B cell (primary cell): ENCODE data around the gene AHCY. TPM values are rescaled to one million over a fixed set of nuclear protein-coding genes. Genes with fewer than 3 reads are reported as not detected.

ENCODE experiments used
- ATAC-seq: fragments of 200-7000 bp; cut with Tn5 transposase; one replicate; pipeline ENCODE4 v1.10.0; 2021; ENCODE audit warnings: low read depth, mild to moderate bottlenecking, moderate number of reproducible peaks, moderate library complexity
- CTCF ChIA-PET: fragments of 350-600 bp; sonication (Branson Sonifier 250); formaldehyde crosslinking; loops from one replicate; lab custom pipeline; 2021; ENCODE audit warnings: antibody characterized with exemption, inconsistent platforms; lab: Charles Lee
- POLR2A ChIA-PET: fragments of 350-600 bp; sonication (Branson Sonifier 250); formaldehyde crosslinking; loops from one replicate; lab custom pipeline; 2021; ENCODE audit warnings: antibody characterized with exemption; lab: Charles Lee
- DNase-seq: peaks from one replicate; pipeline ENCODE4 v3.0.0; 2013
- H2AFZ ChIP-seq: 2 replicates; pipeline ENCODE4 v1.6.1; 2012; ENCODE audit warnings: mild to moderate bottlenecking, low read depth, low read length; ENCODE audit not compliant: insufficient read depth, poor library complexity, severe bottlenecking
- H3K27ac ChIP-seq, 2 donors: 1 replicate in 1 of 2; 2 replicates in 1 of 2; pipeline ENCODE4 v1.5.1; 2012 to 2013; ENCODE audit warnings: low read length in 2 of 2, mild to moderate bottlenecking in 2 of 2, moderate library complexity in 1 of 2
- H3K27me3 ChIP-seq, 4 experiments: fragments of 200-600 bp in 1 of 4; sonication (generic) in 1 of 4; replicated peaks in 1 of 4; 1 replicate in 2 of 4; 2 replicates in 2 of 4; pipeline versions ENCODE4 v1.6.1 to v1.7.0; 2013 to 2016; ENCODE audit warnings: low read length in 3 of 4, mild to moderate bottlenecking in 2 of 4, mixed read lengths in 1 of 4, moderate library complexity in 1 of 4; ENCODE audit not compliant: insufficient read depth in 4 of 4, control insufficient read depth in 3 of 4; ENCODE audit errors: control extremely low read depth in 1 of 4
- H3K36me3 ChIP-seq, 2 experiments: replicated peaks in 1 of 2; 1 replicate in 1 of 2; 2 replicates in 1 of 2; pipeline versions ENCODE4 v1.6.1 to v1.7.1; 2013; ENCODE audit warnings: low read length in 1 of 2; ENCODE audit not compliant: insufficient read depth in 2 of 2, control insufficient read depth in 1 of 2; ENCODE audit errors: control extremely low read depth in 1 of 2, extremely low read depth in 1 of 2
- H3K4me1 ChIP-seq, 2 donors: fragments of 200-600 bp in 1 of 2; sonication (generic) in 1 of 2; 1 replicate in 1 of 2; 2 replicates in 1 of 2; pipeline versions ENCODE4 v1.5.1 to v1.6.1; 2013 to 2017; ENCODE audit warnings: low read length in 2 of 2; ENCODE audit not compliant: control insufficient read depth in 2 of 2, insufficient read depth in 2 of 2
- H3K4me2 ChIP-seq: replicated peaks from 2 replicates; pipeline ENCODE3; 2012; ENCODE audit warnings: mild to moderate bottlenecking, low read depth, low read length; ENCODE audit not compliant: poor library complexity, severe bottlenecking
- H3K4me3 ChIP-seq, 5 experiments: fragments of 200-600 bp in 1 of 5; sonication (generic) in 1 of 5; 1 replicate in 3 of 5; 2 replicates in 2 of 5; pipeline versions ENCODE4 v1.5.1 to v1.7.0; 2011 to 2016; ENCODE audit warnings: low read length in 4 of 5, mild to moderate bottlenecking in 4 of 5, low read depth in 2 of 5, control low read depth in 1 of 5, moderate library complexity in 1 of 5; ENCODE audit not compliant: insufficient read depth in 1 of 5; ENCODE audit errors: control extremely low read depth in 1 of 5, extremely low read depth in 1 of 5
- H3K79me2 ChIP-seq: fragments of 200-600 bp; sonication (generic); one replicate; pipeline ENCODE4 v1.6.0; 2016; ENCODE audit warnings: low read length; ENCODE audit not compliant: control insufficient read depth, insufficient read depth
- H3K9ac ChIP-seq: fragments of 200-600 bp; sonication (generic); 2 replicates; pipeline ENCODE4 v1.6.1; 2017; ENCODE audit warnings: mild to moderate bottlenecking, low read length, moderate library complexity
- H3K9me3 ChIP-seq, 3 donors: one replicate each; pipeline versions ENCODE4 v1.6.1 to v1.7.1; 2013; ENCODE audit warnings: low read length in 2 of 3; ENCODE audit not compliant: control insufficient read depth in 2 of 3, insufficient read depth in 1 of 3; ENCODE audit errors: control extremely low read depth in 1 of 3
- H4K20me1 ChIP-seq: 2 replicates; pipeline ENCODE4 v1.6.0; 2012; ENCODE audit warnings: mild to moderate bottlenecking, low read length; ENCODE audit not compliant: insufficient read depth, control insufficient read depth, poor library complexity, severe bottlenecking
- H3K27ac Mint-ChIP-seq: one replicate; pipeline ENCODE4 v1.8.0; 2021; ENCODE audit warnings: mixed read lengths
- H3K27me3 Mint-ChIP-seq: one replicate; pipeline ENCODE4 v1.8.0; 2021; ENCODE audit warnings: mixed read lengths
- H3K4me1 Mint-ChIP-seq: one replicate; pipeline ENCODE4 v1.8.0; 2021; ENCODE audit warnings: mixed read lengths
- H3K4me3 Mint-ChIP-seq: one replicate; pipeline ENCODE4 v1.8.0; 2021; ENCODE audit warnings: mixed read lengths
- H3K9me3 Mint-ChIP-seq: one replicate; pipeline ENCODE4 v1.8.0; 2022; ENCODE audit warnings: mixed read lengths; ENCODE audit not compliant: insufficient read depth
- EZH2 ChIP-seq: IDR thresholded peaks from 2 replicates; pipeline ENCODE4 v1.6.1; 2012; ENCODE audit warnings: borderline replicate concordance, low read depth, mild to moderate bottlenecking, moderate library complexity, low read length; ENCODE audit not compliant: insufficient read depth, poor library complexity, severe bottlenecking
- WGBS: methylation state at CpG from one replicate; pipeline ENCODE4 v1.1.5; 2013; ENCODE audit warnings: missing lambda C conversion rate; ENCODE audit not compliant: insufficient coverage; 5-methylcytosine and 5-hydroxymethylcytosine counted together
- intact Hi-C: fragments of 100-400 bp; cut with micrococcal nuclease; formaldehyde crosslinking; loops from one replicate; pipeline ENCODE4 v1.10.0; 2022
- polyA plus RNA-seq: library from polyadenylated mRNA; depleted of rRNA; stranded (reverse); fragments of >200 nt; gene quantifications from 2 replicates; pipeline ENCODE4 v1.2.3, GENCODE V29; 2012
- total RNA-seq, 2 donors: library from RNA; stranded (reverse); fragments of 120-200 nt in 1 of 2; gene quantifications; 1 replicate in 1 of 2; 2 replicates in 1 of 2; pipeline versions ENCODE4 v1.2.3 to v1.2.4, GENCODE V29; 2013 to 2022
- TF ChIP-seq, protein P1 (sequence below): fragments of 200-600 bp; IDR thresholded peaks from one replicate; pipeline ENCODE4 v1.8.0; 2022; ENCODE audit warnings: antibody characterized with exemption, mild to moderate bottlenecking

Gene AHCY
- total and polyA plus RNA-seq, 2 donors (not counting 1 experiment from before 2014, with no cell fraction given), result 43.6 to 44.0 TPM

DNA sequence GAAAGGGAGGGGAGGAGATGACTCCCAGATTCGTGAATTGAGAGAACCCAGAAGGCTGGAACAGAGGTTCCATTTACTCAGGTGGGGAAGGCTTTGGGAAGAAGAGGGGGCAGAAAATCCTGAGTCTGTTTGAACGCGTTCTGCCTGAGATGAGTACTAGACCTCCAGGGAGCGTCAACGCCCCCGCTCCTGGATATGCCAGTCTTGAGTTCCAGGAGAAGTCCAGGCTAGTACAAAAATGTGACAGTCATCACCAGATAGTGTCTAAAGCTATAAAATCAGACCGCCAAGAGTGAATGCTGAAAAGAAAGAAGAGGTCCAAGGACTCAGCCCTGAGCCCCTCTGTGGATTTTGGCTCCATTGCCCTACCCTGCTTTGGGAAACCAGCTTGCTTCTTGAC is 8.6 kb downstream of the AHCY start:
- intact Hi-C loops, result no loop called here
- 98% methylated on average over 7 of the region's 7 CpGs for WGBS
- DNase-seq (no peak), ATAC-seq (no peak)
- Histone ChIP-seq H3K9ac (no peak overlapping the region), H3K4me3 (no peak overlapping the region), H2AFZ (no peak overlapping the region), H3K27me3 (no peaks in the 10 kb centered on the region), H3K4me2 (no peak overlapping the region), H3K36me3 (peaks cover 0 to 42% of the 10 kb centered on the region in 2 experiments), H4K20me1 (no peaks in the 10 kb centered on the region), H3K9me3 (no peaks in the 10 kb centered on the region), H3K79me2 (peaks cover 6% of the 10 kb centered on the region), H3K27ac (no peak overlapping the region), H3K4me1 (no peaks in the 10 kb centered on the region)
- H3K27ac Mint-ChIP-seq, result no peak overlapping the region
- no peak for TF ChIP-seq EZH2
- TF ChIP-seq, protein P1, sequence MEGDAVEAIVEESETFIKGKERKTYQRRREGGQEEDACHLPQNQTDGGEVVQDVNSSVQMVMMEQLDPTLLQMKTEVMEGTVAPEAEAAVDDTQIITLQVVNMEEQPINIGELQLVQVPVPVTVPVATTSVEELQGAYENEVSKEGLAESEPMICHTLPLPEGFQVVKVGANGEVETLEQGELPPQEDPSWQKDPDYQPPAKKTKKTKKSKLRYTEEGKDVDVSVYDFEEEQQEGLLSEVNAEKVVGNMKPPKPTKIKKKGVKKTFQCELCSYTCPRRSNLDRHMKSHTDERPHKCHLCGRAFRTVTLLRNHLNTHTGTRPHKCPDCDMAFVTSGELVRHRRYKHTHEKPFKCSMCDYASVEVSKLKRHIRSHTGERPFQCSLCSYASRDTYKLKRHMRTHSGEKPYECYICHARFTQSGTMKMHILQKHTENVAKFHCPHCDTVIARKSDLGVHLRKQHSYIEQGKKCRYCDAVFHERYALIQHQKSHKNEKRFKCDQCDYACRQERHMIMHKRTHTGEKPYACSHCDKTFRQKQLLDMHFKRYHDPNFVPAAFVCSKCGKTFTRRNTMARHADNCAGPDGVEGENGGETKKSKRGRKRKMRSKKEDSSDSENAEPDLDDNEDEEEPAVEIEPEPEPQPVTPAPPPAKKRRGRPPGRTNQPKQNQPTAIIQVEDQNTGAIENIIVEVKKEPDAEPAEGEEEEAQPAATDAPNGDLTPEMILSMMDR, result no peak
- no peaks in the 10 kb centered on the region for H3K27me3 Mint-ChIP-seq
- no peak overlapping the region for H3K4me3 Mint-ChIP-seq
- no peaks in the 10 kb centered on the region for H3K4me1 Mint-ChIP-seq
- ChIA-PET POLR2A (no interaction called here), CTCF (interaction anchor here (1.2 kb wide), 1 partner anchor 19 kb away, joined by 3 read pairs; no protein-coding TSS in a partner anchor)
- H3K9me3 Mint-ChIP-seq, result no peaks in the 10 kb centered on the region

GRCh38 chr20:34293589-34293988 is 9.6 kb downstream of the AHCY start:
- TF ChIP-seq, protein P1, result no peak
- no peak for TF ChIP-seq EZH2

More at GRCh38 chr20:34293589-34293988, 9.6 kb downstream of the AHCY start:
- Histone ChIP-seq H2AFZ (no peak overlapping the region), H4K20me1 (no peaks in the 10 kb centered on the region), H3K27me3 (no peaks in the 10 kb centered on the region), H3K4me3 (no peak overlapping the region), H3K27ac (no peak overlapping the region), H3K4me1 (no peaks in the 10 kb centered on the region), H3K79me2 (peaks cover 6% of the 10 kb centered on the region), H3K36me3 (peaks cover 0 to 42% of the 10 kb centered on the region in 2 experiments), H3K9ac (no peak overlapping the region), H3K9me3 (no peaks in the 10 kb centered on the region), H3K4me2 (no peak overlapping the region)
- ATAC-seq (no peak), DNase-seq (no peak)
- WGBS, result 97% methylated on average over 4 of the region's 7 CpGs
- ChIA-PET POLR2A (no interaction called here), CTCF (interaction anchor here (1.4 kb wide), 1 partner anchor 21 kb away, joined by 3 read pairs; no protein-coding TSS in a partner anchor)
- no peaks in the 10 kb centered on the region for H3K9me3 Mint-ChIP-seq
- H3K4me3 Mint-ChIP-seq, result no peak overlapping the region
- intact Hi-C loops, result no loop called here
- H3K27me3 Mint-ChIP-seq, result no peaks in the 10 kb centered on the region
- no peaks in the 10 kb centered on the region for H3K4me1 Mint-ChIP-seq
- H3K27ac Mint-ChIP-seq, result no peak overlapping the region
